ENCODE measurements around the gene HSD11B1L. TPM values are rescaled to one million over a fixed set of nuclear protein-coding genes. Genes with fewer than 3 reads are reported as not detected.

Gene HSD11B1L
- total RNA-seq, 2 donors from 2014 or later = 11.9 to 21.8 TPM

DNA sequence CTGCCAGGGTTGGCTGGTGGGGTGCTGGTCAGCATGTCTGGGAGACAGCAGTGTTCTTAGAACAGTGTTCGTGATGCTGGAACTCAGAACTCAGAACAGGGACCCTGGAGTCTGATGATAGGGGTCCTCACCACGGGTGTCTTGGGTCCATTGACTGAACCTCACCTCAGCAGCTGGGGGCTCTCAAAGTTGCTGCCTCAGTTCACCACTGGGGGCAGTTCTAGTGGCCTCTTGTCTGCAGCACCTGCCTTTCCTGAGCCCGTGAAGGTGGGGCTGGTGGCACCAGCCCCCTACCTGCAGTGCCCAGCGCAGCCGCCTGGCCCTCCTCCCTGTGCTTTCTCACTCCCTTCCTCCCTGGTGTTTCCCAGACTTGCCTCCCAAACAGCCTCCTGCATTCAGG, 29.5 kb upstream of the HSD11B1L start:
- ATAC-seq (no peak), DNase-seq (no peak)
- Histone ChIP-seq H3K27ac (no peak overlapping the region), H3K9me3 (no peaks in the 10 kb centered on the region), H3K36me3 (replicated peaks in 1 of 2; ENCODE audit: insufficient read depth in 1 of 2, low read depth in 2 of 2) (peaks cover 20 to 64% of the 10 kb centered on the region in 2 donors), H3K4me3 (no peak overlapping the region), H3K27me3 (no peaks in the 10 kb centered on the region), H3K4me1 (no peaks in the 10 kb centered on the region)
- 96 to 100% methylated on average over 3 to 5 of the region's 5 CpGs for WGBS, 2 donors
- TF ChIP-seq, protein P1, sequence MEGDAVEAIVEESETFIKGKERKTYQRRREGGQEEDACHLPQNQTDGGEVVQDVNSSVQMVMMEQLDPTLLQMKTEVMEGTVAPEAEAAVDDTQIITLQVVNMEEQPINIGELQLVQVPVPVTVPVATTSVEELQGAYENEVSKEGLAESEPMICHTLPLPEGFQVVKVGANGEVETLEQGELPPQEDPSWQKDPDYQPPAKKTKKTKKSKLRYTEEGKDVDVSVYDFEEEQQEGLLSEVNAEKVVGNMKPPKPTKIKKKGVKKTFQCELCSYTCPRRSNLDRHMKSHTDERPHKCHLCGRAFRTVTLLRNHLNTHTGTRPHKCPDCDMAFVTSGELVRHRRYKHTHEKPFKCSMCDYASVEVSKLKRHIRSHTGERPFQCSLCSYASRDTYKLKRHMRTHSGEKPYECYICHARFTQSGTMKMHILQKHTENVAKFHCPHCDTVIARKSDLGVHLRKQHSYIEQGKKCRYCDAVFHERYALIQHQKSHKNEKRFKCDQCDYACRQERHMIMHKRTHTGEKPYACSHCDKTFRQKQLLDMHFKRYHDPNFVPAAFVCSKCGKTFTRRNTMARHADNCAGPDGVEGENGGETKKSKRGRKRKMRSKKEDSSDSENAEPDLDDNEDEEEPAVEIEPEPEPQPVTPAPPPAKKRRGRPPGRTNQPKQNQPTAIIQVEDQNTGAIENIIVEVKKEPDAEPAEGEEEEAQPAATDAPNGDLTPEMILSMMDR (IDR thresholded peaks at IDR 0.05) = no peak
- TF ChIP-seq POLR2A (IDR thresholded peaks at IDR 0.05) = no peak
- intact Hi-C loops (cut with DNase I) = no loop called here

DNA sequence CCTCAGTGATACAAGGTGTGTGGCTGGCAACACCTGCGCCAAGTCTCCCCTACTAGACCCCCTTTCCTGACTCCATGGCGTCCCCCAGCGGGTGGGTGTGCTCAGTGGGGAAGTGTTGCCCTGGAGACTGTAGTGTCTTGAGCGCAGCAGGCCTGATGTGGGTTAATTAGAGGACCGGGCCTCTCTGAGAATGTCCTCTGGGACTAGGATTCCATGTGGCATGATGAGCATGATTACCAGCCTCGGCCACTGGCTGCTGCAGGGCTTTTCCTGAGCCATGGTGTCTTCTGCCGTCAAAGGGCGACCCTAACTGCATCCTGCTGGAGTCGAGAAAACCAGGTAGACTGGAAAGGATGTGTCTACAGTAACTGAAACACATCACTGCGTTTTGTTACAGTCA, 28.6 kb upstream of the HSD11B1L start:
- Histone ChIP-seq H3K4me1 (no peaks in the 10 kb centered on the region), H3K36me3 (replicated peaks in 1 of 2; ENCODE audit: insufficient read depth in 1 of 2, low read depth in 2 of 2) (peaks cover 20 to 55% of the 10 kb centered on the region in 2 donors), H3K27me3 (no peaks in the 10 kb centered on the region), H3K9me3 (no peaks in the 10 kb centered on the region), H3K4me3 (no peak overlapping the region), H3K27ac (no peak overlapping the region)
- intact Hi-C loops (cut with DNase I) = no loop called here
- no peak for ATAC-seq
- WGBS, 2 donors = 90 to 93% methylated on average over 9 to 10 of the region's 10 CpGs
- no peak for DNase-seq
- no peak for TF ChIP-seq POLR2A (IDR thresholded peaks at IDR 0.05)

DNA sequence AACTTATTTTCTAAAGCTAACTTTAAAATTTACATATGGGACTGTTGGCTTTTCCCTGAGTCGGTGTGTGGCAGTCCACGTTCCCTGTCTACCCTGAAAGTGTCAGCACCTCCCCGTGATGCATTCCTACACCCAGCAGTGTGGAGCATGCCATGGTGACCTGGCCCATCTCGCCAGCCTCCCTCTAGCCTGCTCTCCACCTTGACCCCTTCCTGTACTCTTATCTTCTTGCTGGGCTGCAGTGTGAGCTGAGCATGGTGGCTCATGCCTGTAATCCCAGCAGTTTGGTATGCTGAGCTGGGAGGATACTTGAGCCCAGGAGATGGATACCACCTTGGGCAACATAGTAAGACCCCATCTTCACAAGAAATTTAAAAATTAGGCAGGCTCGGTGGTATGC, 25.9 kb upstream of the HSD11B1L start:
- no peak overlapping the region for H3K4me3 ChIP-seq
- H3K27ac ChIP-seq = no peak overlapping the region
- no peaks in the 10 kb centered on the region for H3K27me3 ChIP-seq
- peaks cover 16 to 56% of the 10 kb centered on the region in 2 donors for H3K36me3 ChIP-seq (replicated peaks in 1 of 2; ENCODE audit: insufficient read depth in 1 of 2, low read depth in 2 of 2)
- no peaks in the 10 kb centered on the region for H3K9me3 ChIP-seq
- WGBS, 2 donors = 90 to 93% methylated on average over 5 of the region's 5 CpGs
- intact Hi-C loops (cut with DNase I) = no loop called here
- TF ChIP-seq POLR2A (IDR thresholded peaks at IDR 0.05) = no peak
- TF ChIP-seq, protein P1 (IDR thresholded peaks at IDR 0.05) = no peak
- no peak for DNase-seq
- no peak for ATAC-seq
- no peaks in the 10 kb centered on the region for H3K4me1 ChIP-seq

DNA sequence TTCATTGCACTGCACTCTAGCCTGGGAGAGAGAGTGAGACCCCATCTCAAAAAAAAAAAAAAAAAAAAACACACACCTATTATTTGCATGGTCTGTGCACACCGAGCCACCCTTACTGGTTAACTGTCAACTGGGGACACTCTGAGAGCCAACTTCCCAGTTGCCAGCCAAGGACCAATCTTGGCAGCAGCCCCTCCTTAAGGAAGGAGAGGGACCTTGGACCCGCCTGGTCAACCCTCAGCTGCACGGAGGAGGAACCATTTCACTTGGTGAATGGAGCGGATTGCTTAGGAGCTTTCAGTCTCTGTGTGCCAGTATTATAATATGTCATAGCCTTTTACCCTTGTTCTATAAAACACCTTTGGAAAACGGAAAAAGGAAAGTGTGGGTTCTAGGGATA, 25.4 kb upstream of the HSD11B1L start:
- no peak for ATAC-seq
- H3K36me3 ChIP-seq (replicated peaks in 1 of 2; ENCODE audit: insufficient read depth in 1 of 2, low read depth in 2 of 2) = peaks cover 13 to 51% of the 10 kb centered on the region in 2 donors
- no peaks in the 10 kb centered on the region for H3K27me3 ChIP-seq

DNA sequence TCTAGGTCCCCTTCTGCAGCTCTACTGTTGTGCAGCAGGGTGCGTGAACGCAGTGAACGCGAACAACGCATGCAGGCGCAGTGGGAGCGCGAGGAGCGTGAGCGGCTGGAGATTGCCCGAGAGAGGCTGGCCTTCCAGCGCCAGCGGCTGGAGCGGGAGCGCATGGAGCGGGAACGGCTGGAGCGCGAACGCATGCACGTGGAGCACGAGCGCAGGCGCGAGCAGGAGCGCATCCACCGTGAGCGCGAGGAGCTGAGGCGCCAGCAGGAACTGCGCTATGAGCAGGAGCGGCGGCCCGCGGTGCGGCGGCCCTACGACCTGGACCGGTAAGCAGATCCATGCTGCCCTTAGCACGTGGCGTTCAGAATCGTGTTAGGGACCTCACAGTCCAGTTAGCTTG, 19.3 kb upstream of the HSD11B1L start:
- DNase-seq (no peak), ATAC-seq (no peak)
- peaks cover 20 to 62% of the 10 kb centered on the region in 2 donors for H3K36me3 ChIP-seq (replicated peaks in 1 of 2; ENCODE audit: insufficient read depth in 1 of 2, low read depth in 2 of 2)
- no peak overlapping the region for H3K27ac ChIP-seq
- 96 to 98% methylated on average over 32 to 37 of the region's 42 CpGs for WGBS, 2 donors
- no peaks in the 10 kb centered on the region for H3K4me1 ChIP-seq
- intact Hi-C loops (cut with DNase I) = no loop called here
- H3K4me3 ChIP-seq = no peak overlapping the region
- no peak for TF ChIP-seq POLR2A (IDR thresholded peaks at IDR 0.05)
- TF ChIP-seq, protein P1 (IDR thresholded peaks at IDR 0.05) = no peak
- H3K27me3 ChIP-seq = no peaks in the 10 kb centered on the region
- no peaks in the 10 kb centered on the region for H3K9me3 ChIP-seq

More for the DNA sequence above, 25.4 kb upstream of the HSD11B1L start:
- H3K9me3 ChIP-seq = no peaks in the 10 kb centered on the region
- no peak overlapping the region for H3K27ac ChIP-seq
- 50 to 83% methylated on average over 5 of the region's 5 CpGs for WGBS, 2 donors
- no peak for DNase-seq
- no peaks in the 10 kb centered on the region for H3K4me1 ChIP-seq
- TF ChIP-seq POLR2A (IDR thresholded peaks at IDR 0.05) = no peak
- TF ChIP-seq, protein P1 (IDR thresholded peaks at IDR 0.05) = no peak
- intact Hi-C loops (cut with DNase I) = no loop called here
- H3K4me3 ChIP-seq = no peak overlapping the region

Data from body of pancreas (tissue), 4 donors.